ENCODE results near the gene MIPOL1.
"Not testable (repeated sequence)": the region's sequence is repeated elsewhere in the genome, so short reads cannot be mapped to it uniquely, and the experiment has no call there.

Gene MIPOL1

DNA sequence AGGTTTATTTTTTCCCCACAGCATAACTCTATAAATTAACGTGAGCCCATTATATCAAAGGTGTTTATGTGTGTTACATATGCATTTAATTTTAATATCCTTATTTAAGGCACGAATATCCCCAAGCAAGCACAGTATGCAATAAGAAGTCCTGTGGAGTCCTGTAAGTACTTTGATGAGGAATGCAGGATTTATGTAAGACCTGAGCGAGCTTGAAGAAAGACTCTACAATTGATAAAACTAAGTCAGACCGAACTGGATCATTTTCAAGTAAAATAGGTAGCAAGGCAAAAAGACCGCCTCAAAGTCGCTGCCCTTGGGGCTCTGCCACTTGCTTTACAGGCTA is 26.1 kb upstream of the MIPOL1 start:
- H3K36me3 ChIP-seq: no peaks in the 10 kb centered on the region
- TF ChIP-seq, protein P1, sequence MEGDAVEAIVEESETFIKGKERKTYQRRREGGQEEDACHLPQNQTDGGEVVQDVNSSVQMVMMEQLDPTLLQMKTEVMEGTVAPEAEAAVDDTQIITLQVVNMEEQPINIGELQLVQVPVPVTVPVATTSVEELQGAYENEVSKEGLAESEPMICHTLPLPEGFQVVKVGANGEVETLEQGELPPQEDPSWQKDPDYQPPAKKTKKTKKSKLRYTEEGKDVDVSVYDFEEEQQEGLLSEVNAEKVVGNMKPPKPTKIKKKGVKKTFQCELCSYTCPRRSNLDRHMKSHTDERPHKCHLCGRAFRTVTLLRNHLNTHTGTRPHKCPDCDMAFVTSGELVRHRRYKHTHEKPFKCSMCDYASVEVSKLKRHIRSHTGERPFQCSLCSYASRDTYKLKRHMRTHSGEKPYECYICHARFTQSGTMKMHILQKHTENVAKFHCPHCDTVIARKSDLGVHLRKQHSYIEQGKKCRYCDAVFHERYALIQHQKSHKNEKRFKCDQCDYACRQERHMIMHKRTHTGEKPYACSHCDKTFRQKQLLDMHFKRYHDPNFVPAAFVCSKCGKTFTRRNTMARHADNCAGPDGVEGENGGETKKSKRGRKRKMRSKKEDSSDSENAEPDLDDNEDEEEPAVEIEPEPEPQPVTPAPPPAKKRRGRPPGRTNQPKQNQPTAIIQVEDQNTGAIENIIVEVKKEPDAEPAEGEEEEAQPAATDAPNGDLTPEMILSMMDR (IDR thresholded peaks at IDR 0.05): no peak
- no peaks in the 10 kb centered on the region for H3K9me3 ChIP-seq
- H3K27me3 ChIP-seq: peaks cover 50% of the 10 kb centered on the region
- H3K27ac ChIP-seq: no peak overlapping the region
- no peak overlapping the region for H3K4me3 ChIP-seq (ENCODE audit: low read depth in 1 of 2, low read length in 1 of 2)
- H3K4me1 ChIP-seq (ENCODE audit: control insufficient read depth in 1 of 2, insufficient read depth in 1 of 2, low read depth in 1 of 2, low read length in 1 of 2): no peaks in the 10 kb centered on the region

DNA sequence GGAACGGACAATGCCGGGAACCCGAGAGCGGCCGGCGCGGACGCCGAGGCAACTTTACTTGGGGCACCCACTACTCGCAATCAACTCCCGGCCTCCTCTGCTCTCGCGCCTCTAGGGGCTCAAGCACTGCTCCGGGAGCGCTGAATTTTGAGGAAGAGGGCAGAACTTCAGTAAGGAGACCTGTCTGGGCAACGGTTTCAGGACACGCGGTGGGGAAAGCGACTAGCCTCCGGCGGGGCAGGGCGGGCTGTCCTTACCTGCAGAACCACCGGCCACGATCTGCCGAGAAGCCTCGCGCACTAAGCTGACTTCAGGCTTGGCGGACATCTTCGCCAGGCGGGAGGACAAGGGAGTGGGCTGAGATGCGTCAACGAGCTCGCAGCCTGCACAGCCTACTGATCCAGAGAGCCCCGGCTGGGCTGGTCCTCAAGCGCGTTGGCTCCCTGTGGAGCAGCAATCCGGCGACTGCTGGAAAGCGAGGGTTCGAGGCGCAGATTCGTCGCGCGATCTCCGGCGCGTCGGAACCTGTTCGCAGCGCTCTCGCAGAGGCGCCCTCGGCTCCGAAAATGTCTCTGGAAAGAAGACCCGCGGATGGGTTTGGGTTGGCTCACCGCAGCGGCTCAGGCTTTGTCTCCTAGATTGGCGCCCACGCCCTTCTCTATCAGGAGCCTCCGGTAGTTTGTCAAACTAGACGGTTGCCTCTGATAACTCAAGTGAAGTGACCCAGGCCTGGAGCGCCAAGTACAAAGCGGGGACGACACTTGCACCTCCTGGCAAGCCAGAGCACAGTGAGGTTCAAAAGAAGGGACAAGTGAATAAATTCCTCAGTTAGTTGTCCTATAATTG is 25.5 kb upstream of the MIPOL1 start, which contains the start of gene SLC25A21:
TSS of gene SLC25A21 (minus strand) at position 583 of the 846 bp plus-strand sequence.
- H3K36me3 ChIP-seq: no peaks in the 10 kb centered on the region
- no peaks in the 10 kb centered on the region for H3K9me3 ChIP-seq
- H3K4me1 ChIP-seq (ENCODE audit: control insufficient read depth in 1 of 2, insufficient read depth in 1 of 2, low read depth in 1 of 2, low read length in 1 of 2): no peaks in the 10 kb centered on the region
- peaks cover 50% of the 10 kb centered on the region for H3K27me3 ChIP-seq
- TF ChIP-seq, protein P1 (IDR thresholded peaks at IDR 0.05): no peak
- H3K27ac ChIP-seq: no peak within 1 kb of the TSS
- H3K4me3 ChIP-seq (ENCODE audit: low read depth in 1 of 2, low read length in 1 of 2): no peak within 1 kb of the TSS

DNA sequence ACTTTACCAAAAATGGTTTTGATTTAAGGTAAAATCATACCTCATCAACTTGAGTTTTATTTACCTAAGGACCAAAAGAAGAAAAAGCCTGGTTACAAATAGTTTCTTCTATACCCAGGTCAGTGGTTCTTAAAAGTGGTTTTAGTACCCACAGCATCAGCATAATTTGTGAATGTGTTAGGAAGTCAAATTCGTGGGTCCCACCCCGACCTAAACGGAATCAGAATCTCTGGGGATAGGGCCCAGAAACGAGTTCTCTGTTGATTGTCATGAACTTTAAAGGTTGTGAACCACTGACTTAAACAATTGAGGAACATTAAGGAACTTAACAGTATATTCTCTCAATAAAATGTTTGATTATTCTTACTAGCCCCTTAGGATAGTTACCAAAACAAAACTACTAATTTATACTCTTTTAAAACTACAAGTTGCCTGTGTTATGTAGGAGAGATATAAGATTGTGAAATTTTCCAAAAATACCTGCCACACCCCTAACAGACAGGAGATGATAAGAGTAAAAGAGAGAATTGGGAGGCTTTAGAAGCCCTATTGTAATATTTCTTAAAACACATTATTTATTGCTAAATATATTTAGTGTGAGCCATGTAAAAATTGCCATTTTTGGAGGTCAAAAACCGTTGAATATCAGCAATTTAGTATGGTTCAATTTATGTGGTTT is 24.7 kb upstream of the MIPOL1 start:
- TF ChIP-seq, protein P1 (IDR thresholded peaks at IDR 0.05): no peak
- Histone ChIP-seq H3K27ac (no peak overlapping the region), H3K36me3 (no peaks in the 10 kb centered on the region), H3K27me3 (peaks cover 50% of the 10 kb centered on the region), H3K4me1 (ENCODE audit: control insufficient read depth in 1 of 2, insufficient read depth in 1 of 2, low read depth in 1 of 2, low read length in 1 of 2) (no peaks in the 10 kb centered on the region), H3K9me3 (no peaks in the 10 kb centered on the region), H3K4me3 (ENCODE audit: low read depth in 1 of 2, low read length in 1 of 2) (no peak overlapping the region)

DNA sequence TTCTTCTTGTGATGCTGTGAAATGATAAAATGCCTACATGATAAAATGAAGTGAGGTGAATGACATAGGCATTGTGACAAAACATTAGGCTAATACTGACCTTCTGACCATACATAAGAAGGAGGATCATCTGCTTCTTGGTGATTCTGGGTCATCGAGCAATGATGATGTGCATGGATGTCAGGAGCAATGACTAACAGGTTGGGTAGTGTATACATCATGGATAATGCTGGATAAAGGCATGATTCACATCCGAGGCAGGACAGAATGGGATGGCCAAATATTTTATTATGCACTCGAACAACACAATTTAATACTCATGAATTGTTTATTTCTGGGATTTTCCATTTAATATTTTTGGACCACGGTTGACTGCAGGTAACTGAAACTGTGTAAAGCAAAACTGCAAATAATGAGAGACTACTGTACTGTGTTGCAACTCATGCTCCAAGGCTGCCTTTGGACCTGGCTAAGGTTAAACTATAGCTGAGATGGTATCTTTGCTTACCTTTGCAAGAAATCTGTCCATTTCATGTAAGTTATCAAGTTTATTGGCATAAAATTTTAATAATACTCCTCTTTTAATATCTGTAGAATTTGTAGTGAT is 17.7 kb upstream of the MIPOL1 start:
- no peak overlapping the region for H3K4me3 ChIP-seq (ENCODE audit: low read depth in 1 of 2, low read length in 1 of 2)
- TF ChIP-seq, protein P1 (IDR thresholded peaks at IDR 0.05): no peak
- H3K4me1 ChIP-seq (ENCODE audit: control insufficient read depth in 1 of 2, insufficient read depth in 1 of 2, low read depth in 1 of 2, low read length in 1 of 2): no peaks in the 10 kb centered on the region
- H3K36me3 ChIP-seq: no peaks in the 10 kb centered on the region
- no peak overlapping the region for H3K27ac ChIP-seq
- no peaks in the 10 kb centered on the region for H3K9me3 ChIP-seq
- H3K27me3 ChIP-seq: no peaks in the 10 kb centered on the region

DNA sequence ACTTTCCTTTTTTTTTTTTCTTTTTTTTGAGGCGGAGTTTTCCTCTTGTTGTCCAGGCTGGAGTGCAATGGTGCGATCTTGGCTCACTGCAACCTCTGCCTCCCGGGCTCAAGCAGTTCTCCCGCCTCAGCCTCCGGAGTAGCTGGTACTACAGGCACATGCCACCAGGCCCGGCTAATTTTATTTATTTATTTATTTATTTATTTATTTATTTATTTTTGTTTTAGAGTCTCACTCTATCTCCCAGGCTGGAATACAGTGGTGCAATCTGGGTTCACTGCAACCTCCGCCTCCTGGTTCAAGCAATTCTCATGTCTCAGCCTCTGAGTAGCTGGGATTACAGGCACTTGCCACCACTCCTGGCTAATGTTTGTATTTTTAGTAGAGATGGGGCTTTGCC is 16.9 kb upstream of the MIPOL1 start:
- not testable (repeated sequence) for H3K27me3 ChIP-seq; H3K4me3 ChIP-seq (ENCODE audit: low read depth in 1 of 2, low read length in 1 of 2); H3K27ac ChIP-seq; H3K4me1 ChIP-seq (ENCODE audit: control insufficient read depth in 1 of 2, insufficient read depth in 1 of 2, low read depth in 1 of 2, low read length in 1 of 2); H3K36me3 ChIP-seq; H3K9me3 ChIP-seq

DNA sequence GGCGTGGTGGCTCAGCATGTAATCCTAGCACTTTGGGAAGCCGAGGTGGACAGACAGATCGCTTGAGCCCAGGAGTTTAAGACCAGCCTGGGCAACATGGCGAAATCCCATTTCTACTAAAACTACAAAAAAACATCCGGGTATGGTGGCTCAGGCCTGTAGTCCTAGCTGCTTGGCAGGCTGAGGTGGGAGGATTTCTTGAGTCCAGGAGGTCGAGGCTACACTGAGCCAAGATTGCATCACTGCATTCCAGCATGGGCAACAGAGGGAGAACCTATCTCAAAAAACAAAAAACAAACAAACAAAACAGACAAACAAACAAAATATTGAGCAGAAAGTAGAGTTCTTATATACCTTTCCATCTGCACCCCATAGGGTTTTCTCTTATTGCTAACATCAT is 16.3 kb upstream of the MIPOL1 start:
- H3K9me3 ChIP-seq: no peaks in the 10 kb centered on the region
- no peaks in the 10 kb centered on the region for H3K27me3 ChIP-seq
- H3K4me3 ChIP-seq (ENCODE audit: low read depth in 1 of 2, low read length in 1 of 2): no peak overlapping the region
- no peak overlapping the region for H3K27ac ChIP-seq
- no peaks in the 10 kb centered on the region for H3K4me1 ChIP-seq (ENCODE audit: control insufficient read depth in 1 of 2, insufficient read depth in 1 of 2, low read depth in 1 of 2, low read length in 1 of 2)
- H3K36me3 ChIP-seq: no peaks in the 10 kb centered on the region
- TF ChIP-seq, protein P1 (IDR thresholded peaks at IDR 0.05): no peak

DNA sequence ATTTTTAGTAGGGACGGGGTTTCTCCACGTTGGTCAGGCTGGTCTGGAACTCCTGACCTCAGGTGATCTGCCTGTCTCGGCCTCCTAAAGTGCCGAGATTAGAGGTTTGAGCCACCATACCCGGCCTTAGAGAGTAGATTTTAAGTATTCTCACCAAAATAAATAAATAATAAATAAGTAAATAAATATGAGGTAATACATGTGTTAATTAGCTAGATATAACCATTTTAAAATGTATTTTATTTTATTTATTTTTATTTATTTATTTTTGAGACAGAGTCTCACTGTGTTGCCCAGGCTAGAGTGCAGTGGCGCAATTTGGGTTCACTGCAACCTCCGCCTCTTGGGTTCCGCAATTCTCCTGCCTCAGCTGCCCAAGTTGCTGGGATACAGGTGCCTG is 13.2 kb upstream of the MIPOL1 start:
- not testable (repeated sequence) for H3K27ac ChIP-seq; H3K4me1 ChIP-seq (ENCODE audit: control insufficient read depth in 1 of 2, insufficient read depth in 1 of 2, low read depth in 1 of 2, low read length in 1 of 2); H3K9me3 ChIP-seq; H3K27me3 ChIP-seq; H3K36me3 ChIP-seq; H3K4me3 ChIP-seq (ENCODE audit: low read depth in 1 of 2, low read length in 1 of 2)
